ENCODE measurements around the gene HS1BP3.

Gene HS1BP3

GRCh38 chr2:20596973-20597859 lies 53.7 kb downstream of the HS1BP3 start:
- no peak overlapping the region for H3K4me3 ChIP-seq (ENCODE audit: low read depth, low read length)
- TF ChIP-seq, protein P1, sequence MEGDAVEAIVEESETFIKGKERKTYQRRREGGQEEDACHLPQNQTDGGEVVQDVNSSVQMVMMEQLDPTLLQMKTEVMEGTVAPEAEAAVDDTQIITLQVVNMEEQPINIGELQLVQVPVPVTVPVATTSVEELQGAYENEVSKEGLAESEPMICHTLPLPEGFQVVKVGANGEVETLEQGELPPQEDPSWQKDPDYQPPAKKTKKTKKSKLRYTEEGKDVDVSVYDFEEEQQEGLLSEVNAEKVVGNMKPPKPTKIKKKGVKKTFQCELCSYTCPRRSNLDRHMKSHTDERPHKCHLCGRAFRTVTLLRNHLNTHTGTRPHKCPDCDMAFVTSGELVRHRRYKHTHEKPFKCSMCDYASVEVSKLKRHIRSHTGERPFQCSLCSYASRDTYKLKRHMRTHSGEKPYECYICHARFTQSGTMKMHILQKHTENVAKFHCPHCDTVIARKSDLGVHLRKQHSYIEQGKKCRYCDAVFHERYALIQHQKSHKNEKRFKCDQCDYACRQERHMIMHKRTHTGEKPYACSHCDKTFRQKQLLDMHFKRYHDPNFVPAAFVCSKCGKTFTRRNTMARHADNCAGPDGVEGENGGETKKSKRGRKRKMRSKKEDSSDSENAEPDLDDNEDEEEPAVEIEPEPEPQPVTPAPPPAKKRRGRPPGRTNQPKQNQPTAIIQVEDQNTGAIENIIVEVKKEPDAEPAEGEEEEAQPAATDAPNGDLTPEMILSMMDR (conservative IDR thresholded peaks at IDR 0.05; ENCODE audit: low read depth, low read length): no peak
- DNase-seq (ENCODE audit: low read depth): peak; percentile 97

GRCh38 chr2:20596193-20596972 lies 54.5 kb downstream of the HS1BP3 start:
- TF ChIP-seq, protein P1 (conservative IDR thresholded peaks at IDR 0.05; ENCODE audit: low read depth, low read length): no peak
- no peak overlapping the region for H3K4me3 ChIP-seq (ENCODE audit: low read depth, low read length)
- DNase-seq (ENCODE audit: low read depth): no peak

DNA sequence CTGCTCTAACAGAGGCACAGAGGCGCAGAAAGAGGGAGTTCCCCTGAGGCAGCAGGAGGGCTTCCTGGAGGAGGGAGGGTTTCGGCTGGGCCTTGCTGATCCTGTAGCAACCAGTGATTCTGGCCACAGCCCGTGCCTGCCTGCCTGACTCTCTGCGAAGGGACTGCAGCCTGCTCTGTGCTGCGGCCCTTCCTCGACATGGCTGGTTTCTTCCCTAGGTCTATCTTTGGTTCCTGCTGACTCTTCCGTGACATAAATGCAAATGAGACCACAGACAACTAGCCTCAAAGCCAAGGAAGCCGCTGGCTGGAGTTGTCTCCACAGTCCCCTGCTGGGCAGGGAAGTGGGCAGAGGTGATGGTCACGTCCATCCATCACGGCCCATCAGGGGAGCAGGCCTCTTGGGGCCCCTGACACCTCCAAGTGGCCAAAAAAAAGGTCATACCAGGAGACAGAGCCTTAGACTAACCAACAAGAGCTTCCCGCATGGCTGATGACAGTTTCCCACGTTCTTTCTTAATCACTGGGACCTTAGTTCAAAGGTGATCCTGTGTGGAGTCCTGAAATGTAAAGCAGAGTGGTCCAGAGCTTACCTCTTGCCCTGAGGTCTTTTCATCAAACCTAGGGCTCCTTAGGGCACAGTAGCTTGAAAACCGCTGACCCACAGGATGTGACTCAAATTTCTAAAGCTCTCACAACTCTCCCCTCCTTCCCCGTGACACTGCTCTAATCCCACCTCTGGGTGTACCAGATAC lies 55.3 kb downstream of the HS1BP3 start:
- TF ChIP-seq, protein P1 (conservative IDR thresholded peaks at IDR 0.05; ENCODE audit: low read depth, low read length): no peak
- H3K4me3 ChIP-seq (ENCODE audit: low read depth, low read length): no peak overlapping the region
- peak; percentile 92 for DNase-seq (ENCODE audit: low read depth)

- TF ChIP-seq, protein P1 (conservative IDR thresholded peaks at IDR 0.05; ENCODE audit: low read depth, low read length): no peak
- DNase-seq (ENCODE audit: low read depth): no peak
- H3K4me3 ChIP-seq (ENCODE audit: low read depth, low read length): no peak overlapping the region
Measured at GRCh38 chr2:20594957-20595356, 55.9 kb downstream of the HS1BP3 start.

- no peak overlapping the region for H3K4me3 ChIP-seq (ENCODE audit: low read depth, low read length)
- TF ChIP-seq, protein P1 (conservative IDR thresholded peaks at IDR 0.05; ENCODE audit: low read depth, low read length): no peak
- DNase-seq (ENCODE audit: low read depth): no peak
Measured at GRCh38 chr2:20594048-20594750, 56.7 kb downstream of the HS1BP3 start.

Measured in choroid plexus epithelial cell (primary cell).